Keratinocyte (primary cell): ENCODE data around the gene SLC22A1.

Source experiments
- EZH2 ChIP-seq: IDR thresholded peaks from one replicate; pipeline ENCODE4 v1.6.1; 2012; ENCODE audit warnings: inconsistent platforms, mild to moderate bottlenecking, low read length, moderate library complexity
- TF ChIP-seq, protein P1 (sequence below), 3 experiments: IDR thresholded peaks in 1 of 3; conservative IDR thresholded peaks in 1 of 3; optimal IDR thresholded peaks in 1 of 3; 2 replicates in 2 of 3; 3 replicates in 1 of 3; pipeline versions ENCODE3 to v1.5.1; 2011; ENCODE audit warnings: low read length in 3 of 3, mild to moderate bottlenecking in 3 of 3, moderate library complexity in 2 of 3, control low read depth in 1 of 3, inconsistent platforms in 1 of 3; ENCODE audit not compliant: insufficient read depth in 2 of 3; ENCODE audit errors: extremely low read depth in 1 of 3

GRCh38 chr6:160180706-160181105, 59.1 kb downstream of the SLC22A1 start:
- no peak for TF ChIP-seq EZH2
- TF ChIP-seq, protein P1, sequence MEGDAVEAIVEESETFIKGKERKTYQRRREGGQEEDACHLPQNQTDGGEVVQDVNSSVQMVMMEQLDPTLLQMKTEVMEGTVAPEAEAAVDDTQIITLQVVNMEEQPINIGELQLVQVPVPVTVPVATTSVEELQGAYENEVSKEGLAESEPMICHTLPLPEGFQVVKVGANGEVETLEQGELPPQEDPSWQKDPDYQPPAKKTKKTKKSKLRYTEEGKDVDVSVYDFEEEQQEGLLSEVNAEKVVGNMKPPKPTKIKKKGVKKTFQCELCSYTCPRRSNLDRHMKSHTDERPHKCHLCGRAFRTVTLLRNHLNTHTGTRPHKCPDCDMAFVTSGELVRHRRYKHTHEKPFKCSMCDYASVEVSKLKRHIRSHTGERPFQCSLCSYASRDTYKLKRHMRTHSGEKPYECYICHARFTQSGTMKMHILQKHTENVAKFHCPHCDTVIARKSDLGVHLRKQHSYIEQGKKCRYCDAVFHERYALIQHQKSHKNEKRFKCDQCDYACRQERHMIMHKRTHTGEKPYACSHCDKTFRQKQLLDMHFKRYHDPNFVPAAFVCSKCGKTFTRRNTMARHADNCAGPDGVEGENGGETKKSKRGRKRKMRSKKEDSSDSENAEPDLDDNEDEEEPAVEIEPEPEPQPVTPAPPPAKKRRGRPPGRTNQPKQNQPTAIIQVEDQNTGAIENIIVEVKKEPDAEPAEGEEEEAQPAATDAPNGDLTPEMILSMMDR (optimal IDR thresholded peaks at IDR 0.05 in 1 of 3, IDR thresholded peaks at IDR 0.05 in 1 of 3, conservative IDR thresholded peaks at IDR 0.05 in 1 of 3; ENCODE audit: extremely low read depth in 1 of 3, insufficient read depth in 2 of 3, low read length in 3 of 3), result no peak
